Activated naive CD8-positive, alpha-beta T cell (primary cell): ENCODE data around the gene CDH16.
"Not testable (repeated sequence)": the region's sequence is repeated elsewhere in the genome, so short reads cannot be mapped to it uniquely, and the experiment has no call there.

Experiments
- H3K27ac Mint-ChIP-seq: one replicate; pipeline ENCODE4 v1.8.0; 2021; ENCODE audit warnings: mixed read lengths
- H3K27me3 Mint-ChIP-seq: one replicate; pipeline ENCODE4 v1.8.0; 2021; ENCODE audit warnings: mixed read lengths
- H3K36me3 Mint-ChIP-seq: one replicate; pipeline ENCODE4 v1.8.0; 2021; ENCODE audit warnings: mixed read lengths
- H3K4me1 Mint-ChIP-seq: one replicate; pipeline ENCODE4 v1.8.0; 2021; ENCODE audit warnings: low read depth, mixed read lengths
- H3K4me3 Mint-ChIP-seq: one replicate; pipeline ENCODE4 v1.8.0; 2021; ENCODE audit warnings: mild to moderate bottlenecking, mixed read lengths
- H3K9me3 Mint-ChIP-seq: one replicate; pipeline ENCODE4 v1.8.0; 2021; ENCODE audit warnings: low read depth, mixed read lengths

Gene CDH16

DNA sequence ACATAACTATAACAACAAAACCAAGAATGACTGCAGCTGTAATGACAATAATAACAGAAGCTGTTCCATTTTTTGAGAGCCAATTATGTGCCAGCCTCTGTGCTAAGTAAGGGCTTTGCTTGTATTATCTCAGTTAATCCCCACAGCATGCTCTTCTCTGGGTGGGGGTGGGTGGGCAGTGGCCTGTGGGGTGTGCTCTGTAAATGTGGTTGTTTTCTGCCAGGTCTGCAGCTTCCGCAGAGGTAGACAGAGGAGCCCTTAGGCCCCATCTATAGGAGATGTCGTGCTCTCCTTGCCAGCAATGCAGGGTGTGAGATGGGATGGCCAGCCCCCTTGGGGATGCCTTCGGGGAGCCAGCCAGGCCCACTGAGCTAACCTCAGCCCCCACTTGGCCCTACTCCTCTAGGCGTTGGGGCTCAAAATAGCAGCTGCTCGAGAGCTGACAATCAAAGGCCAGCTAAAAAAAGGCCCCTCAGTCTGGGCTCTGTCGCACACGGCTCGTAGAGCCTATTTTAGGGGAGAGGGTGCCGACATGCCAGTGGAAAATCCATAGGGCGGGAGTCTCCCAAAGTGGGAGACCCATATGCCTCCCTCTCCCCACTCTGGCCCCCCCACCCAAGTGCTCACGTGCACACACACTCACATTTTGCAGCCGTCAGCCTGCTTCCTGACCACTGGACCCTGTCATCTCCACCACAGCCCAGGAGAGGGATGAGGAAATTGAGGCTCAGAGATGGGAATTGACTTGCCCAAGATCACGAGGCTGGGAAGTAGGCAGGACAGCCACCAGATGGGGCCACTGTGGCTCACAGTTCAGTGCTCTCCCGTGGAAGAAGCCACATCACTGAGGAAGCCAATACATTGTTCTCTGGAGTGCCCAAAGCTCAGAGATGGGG is 15.8 kb downstream of the CDH16 start:
- H3K27ac Mint-ChIP-seq = no peak overlapping the region
- H3K4me3 Mint-ChIP-seq = no peak overlapping the region
- H3K36me3 Mint-ChIP-seq = no peaks in the 10 kb centered on the region
- H3K9me3 Mint-ChIP-seq = no peaks in the 10 kb centered on the region
- peaks cover 8% of the 10 kb centered on the region for H3K4me1 Mint-ChIP-seq
- H3K27me3 Mint-ChIP-seq = no peaks in the 10 kb centered on the region

- Mint-ChIP-seq H3K27me3 (no peaks in the 10 kb centered on the region), H3K36me3 (no peaks in the 10 kb centered on the region), H3K27ac (no peak overlapping the region), H3K4me1 (peaks cover 8% of the 10 kb centered on the region), H3K9me3 (no peaks in the 10 kb centered on the region), H3K4me3 (no peak overlapping the region)
Observed at GRCh38 chr16:66901626-66902025, 17.1 kb downstream of the CDH16 start.

DNA sequence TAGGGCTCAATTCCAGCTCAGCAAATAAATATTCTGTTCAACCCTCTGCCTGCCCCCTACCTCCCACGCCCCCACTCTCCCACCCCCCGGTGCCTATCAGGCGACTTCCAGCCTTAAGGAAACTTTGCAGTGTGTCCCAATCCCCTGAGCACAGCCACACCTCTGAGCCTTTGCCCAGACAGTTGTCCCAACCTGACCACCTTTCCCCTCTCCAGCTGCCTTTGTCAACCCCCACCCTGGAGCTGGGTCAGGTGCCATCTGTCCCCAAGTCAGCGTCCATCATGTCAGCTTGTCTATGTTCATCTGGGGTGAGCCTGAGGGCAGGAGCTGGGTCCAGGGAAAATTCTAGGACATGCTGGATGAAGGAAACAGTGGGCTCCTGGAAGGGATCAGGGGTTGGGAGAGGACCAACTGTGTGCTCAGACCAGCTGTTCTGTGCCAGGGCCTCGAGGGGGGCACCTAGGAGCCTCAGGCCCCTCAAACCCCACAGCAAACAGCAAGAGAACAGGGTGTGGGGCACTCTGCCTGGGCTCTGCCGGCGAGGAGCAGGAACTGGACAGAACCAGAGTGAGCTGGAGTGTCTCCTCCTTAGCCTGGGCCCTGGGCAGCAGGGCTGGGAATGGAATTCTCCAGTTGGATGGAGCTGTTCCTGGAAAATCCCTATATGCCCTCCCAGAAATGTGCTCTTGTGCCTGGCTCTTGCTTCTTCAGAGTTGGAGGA is 17.8 kb downstream of the CDH16 start:
- Mint-ChIP-seq H3K27ac (no peak overlapping the region), H3K36me3 (no peaks in the 10 kb centered on the region), H3K4me3 (no peak overlapping the region), H3K4me1 (peaks cover 2% of the 10 kb centered on the region), H3K27me3 (no peaks in the 10 kb centered on the region), H3K9me3 (no peaks in the 10 kb centered on the region)

DNA sequence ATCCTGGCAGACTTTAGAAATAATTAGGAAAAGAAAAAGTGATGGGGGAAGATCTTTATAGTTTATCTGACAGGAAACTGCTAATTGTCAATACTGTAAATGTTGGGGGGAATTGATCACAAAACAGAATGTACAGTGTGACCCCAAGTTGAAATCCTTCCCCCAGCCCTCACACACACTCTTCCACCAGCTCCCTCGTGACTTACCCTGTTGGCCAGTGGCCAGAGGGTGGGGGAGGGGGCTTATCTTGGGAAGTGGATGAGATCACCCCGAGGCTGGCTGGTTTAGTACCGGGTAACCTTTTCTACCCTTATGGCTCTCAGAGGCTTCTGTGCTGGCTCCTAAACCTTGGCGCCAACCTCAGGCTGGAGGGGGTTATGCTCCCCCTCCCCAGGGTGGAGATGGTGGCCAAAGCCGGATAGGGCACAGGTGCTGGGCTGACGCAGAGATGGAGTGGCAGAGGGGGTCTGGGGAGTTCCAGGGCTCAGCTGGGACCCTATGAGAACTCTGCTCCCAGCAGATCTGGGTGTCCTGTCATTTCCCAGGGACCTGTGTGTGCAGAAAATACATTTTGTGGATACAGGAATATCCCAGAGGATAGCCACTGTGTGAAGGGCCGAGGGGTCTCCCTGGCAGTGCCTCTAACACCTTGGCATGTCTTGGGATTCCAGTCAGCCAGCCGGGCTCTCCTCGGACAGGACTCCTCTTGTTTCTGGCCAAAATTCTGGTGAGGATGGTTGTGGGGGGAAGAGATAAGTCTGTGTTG is 18.6 kb downstream of the CDH16 start:
- H3K4me1 Mint-ChIP-seq = no peaks in the 10 kb centered on the region
- H3K36me3 Mint-ChIP-seq = no peaks in the 10 kb centered on the region
- H3K9me3 Mint-ChIP-seq = no peaks in the 10 kb centered on the region
- no peak overlapping the region for H3K27ac Mint-ChIP-seq
- no peaks in the 10 kb centered on the region for H3K27me3 Mint-ChIP-seq
- H3K4me3 Mint-ChIP-seq = no peak overlapping the region

GRCh38 chr16:66899310-66899944 is 19.3 kb downstream of the CDH16 start:
- H3K27me3 Mint-ChIP-seq = no peaks in the 10 kb centered on the region
- no peaks in the 10 kb centered on the region for H3K36me3 Mint-ChIP-seq
- H3K9me3 Mint-ChIP-seq = no peaks in the 10 kb centered on the region
- no peaks in the 10 kb centered on the region for H3K4me1 Mint-ChIP-seq
- H3K27ac Mint-ChIP-seq = no peak overlapping the region
- H3K4me3 Mint-ChIP-seq = no peak overlapping the region

DNA sequence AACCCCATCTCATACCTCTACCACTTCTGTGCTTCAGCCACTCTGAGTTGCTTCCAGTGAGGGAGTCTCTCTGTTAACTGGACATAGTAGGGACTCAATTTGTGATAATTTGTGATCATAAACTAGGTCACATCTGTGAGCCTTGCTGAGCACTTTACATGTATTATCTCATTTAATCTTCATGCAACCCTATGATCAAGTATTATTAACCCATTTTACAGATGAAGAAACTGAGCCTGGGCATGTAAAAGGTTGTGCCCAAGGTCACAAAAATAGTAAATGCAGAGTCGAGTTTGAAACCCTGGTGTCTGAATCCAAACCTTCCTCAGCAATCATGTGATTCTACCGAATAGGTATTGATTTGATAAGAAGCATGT is 19.8 kb downstream of the CDH16 start:
- Mint-ChIP-seq H3K27ac (no peak overlapping the region), H3K4me1 (no peaks in the 10 kb centered on the region), H3K27me3 (no peaks in the 10 kb centered on the region), H3K9me3 (no peaks in the 10 kb centered on the region), H3K36me3 (no peaks in the 10 kb centered on the region), H3K4me3 (no peak overlapping the region)

- Mint-ChIP-seq H3K9me3 (no peaks in the 10 kb centered on the region), H3K27ac (no peak overlapping the region), H3K4me1 (peaks cover under 1% of the 10 kb centered on the region), H3K4me3 (no peak overlapping the region), H3K36me3 (no peaks in the 10 kb centered on the region), H3K27me3 (no peaks in the 10 kb centered on the region)
Observed at GRCh38 chr16:66898207-66898606, 20.5 kb downstream of the CDH16 start.

GRCh38 chr16:66896682-66897081 is 22.0 kb downstream of the CDH16 start:
- not testable (repeated sequence) for H3K27ac Mint-ChIP-seq, H3K4me3 Mint-ChIP-seq, H3K27me3 Mint-ChIP-seq

GRCh38 chr16:66895999-66896398 is 22.7 kb downstream of the CDH16 start:
- peaks cover 4% of the 10 kb centered on the region for H3K4me1 Mint-ChIP-seq
- H3K27ac Mint-ChIP-seq = no peak overlapping the region
- no peaks in the 10 kb centered on the region for H3K9me3 Mint-ChIP-seq
- H3K36me3 Mint-ChIP-seq = no peaks in the 10 kb centered on the region
- no peaks in the 10 kb centered on the region for H3K27me3 Mint-ChIP-seq
- no peak overlapping the region for H3K4me3 Mint-ChIP-seq

More at GRCh38 chr16:66896682-66897081, 22.0 kb downstream of the CDH16 start:
- H3K36me3 Mint-ChIP-seq, H3K9me3 Mint-ChIP-seq, H3K4me1 Mint-ChIP-seq: not testable (repeated sequence)

- no peak overlapping the region for H3K27ac Mint-ChIP-seq
- no peaks in the 10 kb centered on the region for H3K27me3 Mint-ChIP-seq
- peaks cover 4% of the 10 kb centered on the region for H3K4me1 Mint-ChIP-seq
Observed at GRCh38 chr16:66895689-66895979, 23.1 kb downstream of the CDH16 start.

DNA sequence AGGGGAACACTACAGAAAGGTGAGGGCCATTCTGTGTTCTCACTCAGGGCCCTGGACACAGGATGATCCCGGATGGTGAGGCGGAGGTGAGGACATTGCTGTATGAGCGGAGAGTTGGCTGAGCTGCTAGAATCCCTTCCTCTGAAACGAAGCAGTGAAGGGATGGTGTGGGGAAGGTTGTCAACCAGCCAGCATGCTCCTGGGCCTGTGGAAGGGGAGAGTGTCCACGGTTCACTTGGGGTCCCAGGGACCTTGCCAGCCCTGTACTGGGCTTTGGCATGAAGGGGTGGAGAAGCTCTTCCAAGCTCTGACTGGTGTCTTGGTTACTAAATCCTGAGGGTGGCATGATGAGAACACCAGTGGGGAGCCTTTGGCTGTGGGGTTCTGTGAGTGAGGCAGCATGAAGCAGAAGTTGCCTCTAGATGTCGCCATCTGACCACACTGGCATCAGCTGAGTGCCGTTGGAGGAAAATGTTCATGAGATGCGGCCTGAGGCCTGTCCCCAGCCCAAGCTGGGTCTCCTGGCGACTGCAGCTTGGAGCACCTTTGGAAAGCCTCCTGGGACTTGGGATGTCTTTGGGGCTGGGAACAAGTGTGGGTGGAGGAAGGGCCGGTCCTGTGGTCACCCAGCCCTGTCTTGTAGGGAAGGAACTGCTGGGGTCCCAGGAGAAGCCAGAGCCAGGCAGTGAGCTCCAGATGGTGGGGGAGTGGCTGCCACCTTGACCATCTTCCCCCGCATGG is 23.6 kb downstream of the CDH16 start:
- Mint-ChIP-seq H3K27me3 (no peaks in the 10 kb centered on the region), H3K4me1 (peaks cover 4% of the 10 kb centered on the region), H3K4me3 (no peak overlapping the region), H3K36me3 (no peaks in the 10 kb centered on the region), H3K9me3 (no peaks in the 10 kb centered on the region), H3K27ac (no peak overlapping the region)

More at GRCh38 chr16:66895689-66895979, 23.1 kb downstream of the CDH16 start:
- Mint-ChIP-seq H3K36me3 (no peaks in the 10 kb centered on the region), H3K9me3 (no peaks in the 10 kb centered on the region), H3K4me3 (no peak overlapping the region)

DNA sequence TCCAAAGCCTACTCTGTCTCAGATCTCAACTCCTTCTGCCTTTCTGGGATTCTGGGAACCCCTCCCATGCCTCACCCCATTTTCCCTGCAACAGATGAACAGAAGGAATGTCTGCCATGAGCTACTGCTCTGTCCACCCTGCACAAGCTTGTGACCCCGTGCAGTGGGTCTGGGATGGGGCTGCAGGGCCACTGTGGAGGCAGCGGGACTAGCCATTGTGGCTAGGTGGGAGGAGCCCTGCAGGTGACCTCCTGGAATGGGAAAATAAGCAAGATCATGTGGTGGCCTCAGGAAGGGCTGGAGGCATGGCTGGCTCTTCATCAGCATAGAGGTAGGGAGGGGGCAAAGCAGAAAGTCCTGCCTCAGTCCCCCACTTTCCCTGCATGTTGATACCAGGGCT is 24.6 kb downstream of the CDH16 start:
- no peaks in the 10 kb centered on the region for H3K27me3 Mint-ChIP-seq
- no peak overlapping the region for H3K27ac Mint-ChIP-seq
- peaks cover 4% of the 10 kb centered on the region for H3K4me1 Mint-ChIP-seq
- H3K9me3 Mint-ChIP-seq = no peaks in the 10 kb centered on the region
- H3K4me3 Mint-ChIP-seq = no peak overlapping the region
- H3K36me3 Mint-ChIP-seq = no peaks in the 10 kb centered on the region

- peaks cover 19% of the 10 kb centered on the region for H3K4me1 Mint-ChIP-seq
- H3K27me3 Mint-ChIP-seq = no peaks in the 10 kb centered on the region
- no peak overlapping the region for H3K4me3 Mint-ChIP-seq
- no peaks in the 10 kb centered on the region for H3K36me3 Mint-ChIP-seq
- H3K9me3 Mint-ChIP-seq = no peaks in the 10 kb centered on the region
- no peak overlapping the region for H3K27ac Mint-ChIP-seq
Observed at GRCh38 chr16:66891797-66892196, 26.9 kb downstream of the CDH16 start.

DNA sequence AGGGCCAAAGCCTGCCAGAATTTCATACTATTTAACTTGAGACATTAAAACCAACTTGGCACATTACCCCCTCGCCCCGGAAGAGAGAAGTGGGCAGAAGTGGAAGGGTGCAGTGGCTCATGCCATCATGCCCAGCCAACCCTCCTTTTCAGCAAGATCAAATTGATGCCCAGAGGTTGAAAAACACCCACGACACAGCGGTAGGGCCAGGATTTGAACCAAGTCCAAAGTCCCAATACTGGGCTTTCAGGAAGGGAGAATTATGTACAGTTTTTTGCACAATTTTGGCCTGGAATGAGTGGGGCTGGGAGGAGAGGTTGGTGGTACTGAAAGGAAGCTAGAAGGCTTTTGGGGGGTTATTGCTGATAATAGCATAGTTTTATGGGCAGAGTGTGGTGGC is 27.3 kb downstream of the CDH16 start:
- Mint-ChIP-seq H3K27ac (no peak overlapping the region), H3K4me1 (peaks cover 22% of the 10 kb centered on the region)

More for the DNA sequence above, 27.3 kb downstream of the CDH16 start:
- Mint-ChIP-seq H3K27me3 (no peaks in the 10 kb centered on the region), H3K4me3 (no peak overlapping the region), H3K36me3 (no peaks in the 10 kb centered on the region), H3K9me3 (no peaks in the 10 kb centered on the region)
